MCF 10A (cell line): ENCODE results near the gene DCLK2. TPM values are rescaled to one million over a fixed set of nuclear protein-coding genes. Genes with fewer than 3 reads are reported as not detected.
A peak's percentile ranks its signal among the peaks of the same experiment; 100 is the strongest.

Source experiments
- BruUV-seq: library from RNA; stranded (reverse); fragments of 400-500 nt; replicated peaks from 2 replicates; lab custom pipeline; 2021; lab: Mats Ljungman, UMichigan
- CTCF ChIA-PET: fragments of 300-600 bp; sonication (Branson Sonifier 250); formaldehyde crosslinking; extraction: SDS; loops from one replicate; lab custom pipeline; 2021; ENCODE audit warnings: antibody characterized with exemption, inconsistent platforms; lab: Yijun Ruan, JAX
- POLR2A ChIA-PET: fragments of 300-600, 350-650 bp; sonication (Branson Sonifier 250); formaldehyde crosslinking; extraction: SDS; loops from one replicate; lab custom pipeline; 2020; ENCODE audit warnings: antibody characterized with exemption, inconsistent platforms; lab: Yijun Ruan, JAX
- DNase-seq: peaks from one replicate; pipeline ENCODE4 v3.0.0-alpha.2; 2018; ENCODE audit not compliant: unreplicated experiment
- H3K27ac Mint-ChIP-seq: one replicate; pipeline ENCODE4 v1.8.0; 2022; ENCODE audit warnings: mild to moderate bottlenecking, low read depth, mixed read lengths; ENCODE audit not compliant: unreplicated experiment
- H3K27me3 Mint-ChIP-seq: one replicate; pipeline ENCODE4 v1.8.0; 2022; ENCODE audit warnings: mixed read lengths; ENCODE audit not compliant: insufficient read depth, unreplicated experiment
- H3K36me3 Mint-ChIP-seq: one replicate; pipeline ENCODE4 v1.8.0; 2022; ENCODE audit warnings: mild to moderate bottlenecking, moderate library complexity, mixed read lengths; ENCODE audit not compliant: insufficient read depth, unreplicated experiment
- H3K4me1 Mint-ChIP-seq: one replicate; pipeline ENCODE4 v1.8.0; 2022; ENCODE audit warnings: mixed read lengths; ENCODE audit not compliant: insufficient read depth, unreplicated experiment
- H3K4me3 Mint-ChIP-seq: one replicate; pipeline ENCODE4 v1.8.0; 2022; ENCODE audit warnings: mild to moderate bottlenecking, moderate library complexity, mixed read lengths; ENCODE audit not compliant: unreplicated experiment
- H3K9me3 Mint-ChIP-seq: one replicate; pipeline ENCODE4 v1.8.0; 2022; ENCODE audit warnings: mixed read lengths; ENCODE audit not compliant: unreplicated experiment
- CTCF ChIP-seq: fragments of 200-600 bp; IDR thresholded peaks from one replicate; pipeline ENCODE4 v1.8.0; 2022; ENCODE audit warnings: antibody characterized with exemption, mild to moderate bottlenecking; ENCODE audit not compliant: unreplicated experiment
- intact Hi-C: fragments of 100-400 bp; cut with micrococcal nuclease; formaldehyde crosslinking; loops from 2 replicates; pipeline ENCODE4 v1.14.1; 2022
- total RNA-seq: library from RNA; stranded (reverse); gene quantifications from 2 replicates; pipeline ENCODE4 v1.2.3, GENCODE V29; 2022

Gene DCLK2
- total RNA-seq, 1 experiment from 2014 or later, result 1.2 TPM

GRCh38 chr4:150126201-150126863 is 48.1 kb downstream of the DCLK2 start:
- peak overlapping the region; percentile 57 for H3K27ac Mint-ChIP-seq
- CTCF ChIA-PET, result no interaction called here

GRCh38 chr4:150126864-150127203 is 48.6 kb downstream of the DCLK2 start:
- CTCF ChIA-PET, result interaction anchor here (0.7 to 1.3 kb wide), 2 partner anchors 11 to 116 kb away, joined by 3 read pairs; no protein-coding TSS in a partner anchor
- POLR2A ChIA-PET, result no interaction called here
- Mint-ChIP-seq H3K9me3 (no peaks in the 10 kb centered on the region), H3K27ac (peak overlapping the region; percentile 57), H3K36me3 (no peaks in the 10 kb centered on the region), H3K27me3 (no peaks in the 10 kb centered on the region), H3K4me3 (no peak overlapping the region), H3K4me1 (peaks cover 30% of the 10 kb centered on the region)
- no peak for TF ChIP-seq CTCF
- DNase-seq, result peak; percentile 61
- intact Hi-C loops, result no loop called here
- BruUV-seq, result no TSS peak

More at GRCh38 chr4:150126201-150126863, 48.1 kb downstream of the DCLK2 start:
- peak; percentile 47 for DNase-seq
- Mint-ChIP-seq H3K36me3 (no peaks in the 10 kb centered on the region), H3K9me3 (peaks cover 4% of the 10 kb centered on the region), H3K4me3 (no peak overlapping the region), H3K27me3 (no peaks in the 10 kb centered on the region), H3K4me1 (peaks cover 30% of the 10 kb centered on the region)
- no TSS peak for BruUV-seq
- intact Hi-C loops, result no loop called here
- POLR2A ChIA-PET, result interaction anchor here (0.7 kb wide), 1 partner anchor 61 kb away, joined by 4 read pairs; no protein-coding TSS in a partner anchor
- TF ChIP-seq CTCF, result no peak

- no peak overlapping the region for H3K4me3 Mint-ChIP-seq
- H3K4me1 Mint-ChIP-seq, result peaks cover 30% of the 10 kb centered on the region
- no peaks in the 10 kb centered on the region for H3K27me3 Mint-ChIP-seq
- TF ChIP-seq CTCF, result no peak
- no TSS peak for BruUV-seq
- DNase-seq, result peak; percentile 43
- CTCF ChIA-PET, result interaction anchor here (0.6 to 1.3 kb wide), 2 partner anchors 115 to 137 kb away, joined by 3 read pairs; no protein-coding TSS in a partner anchor
- intact Hi-C loops, result no loop called here
- H3K27ac Mint-ChIP-seq, result no peak overlapping the region
- no peaks in the 10 kb centered on the region for H3K9me3 Mint-ChIP-seq
- no peaks in the 10 kb centered on the region for H3K36me3 Mint-ChIP-seq
- POLR2A ChIA-PET, result no interaction called here
These were observed 49.5 kb downstream of the DCLK2 start for GRCh38 chr4:150127757-150128156.

GRCh38 chr4:150130933-150131332 is 52.7 kb downstream of the DCLK2 start:
- no peak for TF ChIP-seq CTCF
- intact Hi-C loops, result no loop called here
- Mint-ChIP-seq H3K4me3 (no peak overlapping the region), H3K36me3 (no peaks in the 10 kb centered on the region), H3K27me3 (no peaks in the 10 kb centered on the region), H3K9me3 (peaks cover 3% of the 10 kb centered on the region), H3K4me1 (peaks cover 30% of the 10 kb centered on the region), H3K27ac (no peak overlapping the region)
- BruUV-seq, result no TSS peak
- DNase-seq, result peak; percentile 54
- ChIA-PET POLR2A (no interaction called here), CTCF (interaction anchor here (1.2 to 1.4 kb wide), 2 partner anchors 14 to 86 kb away, joined by 3 read pairs; no protein-coding TSS in a partner anchor)
